Omental fat pad (tissue), 4 donors: ENCODE measurements around the gene MYOG. TPM values are rescaled to one million over a fixed set of nuclear protein-coding genes. Genes with fewer than 3 reads are reported as not detected.

Source experiments
- ATAC-seq: fragments of 150-250 bp; one replicate; pipeline ENCODE4 v1.9.1; 2016; ENCODE audit warnings: mild to moderate bottlenecking, moderate library complexity; ENCODE audit not compliant: low FRiP score
- DNase-seq: peaks from one replicate; pipeline ENCODE4 v3.0.0-alpha.2; 2019; ENCODE audit warnings: low spot score
- total RNA-seq, 4 donors: library from RNA; depleted of rRNA; stranded (reverse); fragments of >200 nt; gene quantifications; one replicate each; pipeline ENCODE4 v1.1.0, GENCODE V29; 2016
- TF ChIP-seq, protein P1 (sequence below), 3 donors: fragments of 450-650 bp; IDR thresholded peaks; one replicate each; pipeline ENCODE4 v1.5.1; 2016 to 2017; ENCODE audit warnings: antibody characterized with exemption in 3 of 3, mild to moderate bottlenecking in 3 of 3, moderate library complexity in 2 of 3

MYOG gene
- total RNA-seq, 4 donors from 2014 or later: not detected

DNA sequence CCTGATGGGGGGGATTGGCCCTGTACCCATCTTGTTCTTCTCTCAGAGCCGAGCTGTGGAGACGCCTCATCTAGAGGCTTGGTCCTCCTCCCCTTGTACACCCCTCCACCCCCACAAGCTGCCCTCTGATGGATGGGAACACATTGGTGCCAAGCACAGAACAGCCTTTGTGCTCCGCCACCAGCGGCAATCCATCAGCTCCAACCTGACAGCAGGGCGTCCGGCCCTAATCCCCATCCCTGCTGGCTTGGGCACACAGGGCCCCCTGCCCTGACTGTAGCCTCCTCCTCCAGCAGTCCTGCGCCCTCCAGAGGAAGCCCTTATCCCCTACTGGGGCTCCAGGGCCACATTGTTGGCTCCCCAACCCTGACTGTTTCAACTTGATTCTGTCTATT lies 3.8 kb upstream of the MYOG start:
- DNase-seq (no peak), ATAC-seq (no peak)
- TF ChIP-seq, protein P1, sequence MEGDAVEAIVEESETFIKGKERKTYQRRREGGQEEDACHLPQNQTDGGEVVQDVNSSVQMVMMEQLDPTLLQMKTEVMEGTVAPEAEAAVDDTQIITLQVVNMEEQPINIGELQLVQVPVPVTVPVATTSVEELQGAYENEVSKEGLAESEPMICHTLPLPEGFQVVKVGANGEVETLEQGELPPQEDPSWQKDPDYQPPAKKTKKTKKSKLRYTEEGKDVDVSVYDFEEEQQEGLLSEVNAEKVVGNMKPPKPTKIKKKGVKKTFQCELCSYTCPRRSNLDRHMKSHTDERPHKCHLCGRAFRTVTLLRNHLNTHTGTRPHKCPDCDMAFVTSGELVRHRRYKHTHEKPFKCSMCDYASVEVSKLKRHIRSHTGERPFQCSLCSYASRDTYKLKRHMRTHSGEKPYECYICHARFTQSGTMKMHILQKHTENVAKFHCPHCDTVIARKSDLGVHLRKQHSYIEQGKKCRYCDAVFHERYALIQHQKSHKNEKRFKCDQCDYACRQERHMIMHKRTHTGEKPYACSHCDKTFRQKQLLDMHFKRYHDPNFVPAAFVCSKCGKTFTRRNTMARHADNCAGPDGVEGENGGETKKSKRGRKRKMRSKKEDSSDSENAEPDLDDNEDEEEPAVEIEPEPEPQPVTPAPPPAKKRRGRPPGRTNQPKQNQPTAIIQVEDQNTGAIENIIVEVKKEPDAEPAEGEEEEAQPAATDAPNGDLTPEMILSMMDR (IDR thresholded peaks at IDR 0.05): no peak

DNA sequence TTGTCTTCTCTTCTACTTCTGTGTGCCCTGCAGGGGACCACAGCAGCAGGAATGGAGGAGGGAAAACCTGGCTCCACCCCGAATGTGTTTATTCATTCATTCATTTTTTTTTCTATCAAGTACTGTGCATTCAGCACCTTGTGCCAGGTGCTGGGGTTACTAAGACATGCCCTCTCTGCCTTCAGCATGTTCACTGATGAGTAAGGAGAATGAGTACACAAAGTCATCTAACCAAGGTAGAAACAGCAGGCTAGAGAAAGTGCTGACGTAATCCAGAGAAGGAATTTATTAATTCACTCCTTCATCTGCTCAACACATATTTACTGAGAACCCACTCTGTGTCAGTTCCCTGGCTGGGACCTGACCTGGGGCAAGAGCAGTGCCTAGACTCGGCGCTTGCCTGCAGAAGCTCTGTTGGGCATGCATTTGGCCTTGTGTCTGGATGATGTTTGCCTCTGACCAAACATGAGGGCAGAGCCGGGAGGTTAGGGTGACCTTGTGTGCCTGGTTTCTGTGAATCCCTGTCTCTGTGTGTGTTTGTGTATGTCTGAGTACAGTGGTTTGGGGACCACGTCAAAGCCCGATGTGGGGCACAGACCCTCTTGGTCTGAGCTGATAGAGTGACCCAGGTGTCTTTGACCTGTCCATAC lies 3.3 kb upstream of the MYOG start:
- no peak for DNase-seq
- TF ChIP-seq, protein P1 (IDR thresholded peaks at IDR 0.05): no peak
- ATAC-seq: no peak

DNA sequence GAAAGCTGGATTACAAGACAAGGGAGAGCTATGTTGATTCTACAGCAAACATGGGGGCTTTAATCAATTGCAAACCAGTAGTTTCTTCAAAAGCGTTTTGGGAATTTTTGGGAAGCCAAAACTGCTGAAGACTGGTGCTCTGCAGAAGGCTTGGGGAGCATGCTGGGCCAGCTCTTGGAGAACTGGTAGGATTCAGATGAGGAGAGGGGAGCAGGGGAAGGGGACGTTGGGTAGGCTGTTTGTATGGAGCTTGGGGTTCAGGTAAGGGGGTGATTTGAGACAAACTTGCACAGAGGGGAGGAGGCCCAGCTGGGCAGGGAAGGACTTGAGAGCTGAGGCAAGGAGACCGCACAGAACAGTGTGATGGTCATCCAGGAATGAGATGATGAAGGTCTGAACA lies 2.6 kb upstream of the MYOG start:
- ATAC-seq: no peak
- DNase-seq: no peak
- TF ChIP-seq, protein P1 (IDR thresholded peaks at IDR 0.05): no peak

DNA sequence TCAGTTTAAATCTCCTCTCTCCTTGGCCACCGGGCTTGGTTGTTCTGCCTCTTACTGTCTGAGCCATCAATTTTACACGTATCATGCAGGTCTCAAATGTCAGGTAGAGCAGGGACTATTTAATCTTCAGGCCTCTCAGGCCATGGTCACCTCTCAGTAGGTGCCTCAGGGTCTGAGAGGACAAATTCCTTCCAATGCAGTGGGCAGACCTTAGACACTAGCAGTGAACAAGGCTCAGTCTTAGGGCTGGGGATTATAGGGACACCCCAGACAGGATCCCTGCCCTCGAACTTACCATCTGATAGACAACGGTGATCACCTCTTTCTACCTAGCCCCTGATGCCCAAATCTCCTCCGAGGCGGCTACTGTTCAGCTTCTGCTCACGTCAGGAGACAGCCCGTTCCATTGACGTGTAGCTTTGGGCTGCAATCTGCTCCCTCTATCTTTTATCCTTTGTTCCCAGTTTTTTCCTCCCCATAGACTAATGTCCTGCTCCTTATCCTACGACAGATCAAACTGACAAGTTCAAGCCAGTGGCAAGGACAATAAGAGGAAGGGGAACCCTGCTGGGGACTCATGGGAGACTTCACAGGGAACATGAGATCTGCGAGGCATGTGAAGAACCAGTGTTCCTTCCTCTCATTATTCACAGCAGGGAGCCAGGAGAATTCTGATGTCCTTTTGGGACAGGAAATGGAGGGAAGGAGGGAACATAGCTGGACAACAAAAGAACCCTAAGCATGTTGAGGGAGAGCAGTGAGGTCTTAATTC lies 1.4 kb upstream of the MYOG start:
- ATAC-seq (no peak), DNase-seq (no peak)

DNA sequence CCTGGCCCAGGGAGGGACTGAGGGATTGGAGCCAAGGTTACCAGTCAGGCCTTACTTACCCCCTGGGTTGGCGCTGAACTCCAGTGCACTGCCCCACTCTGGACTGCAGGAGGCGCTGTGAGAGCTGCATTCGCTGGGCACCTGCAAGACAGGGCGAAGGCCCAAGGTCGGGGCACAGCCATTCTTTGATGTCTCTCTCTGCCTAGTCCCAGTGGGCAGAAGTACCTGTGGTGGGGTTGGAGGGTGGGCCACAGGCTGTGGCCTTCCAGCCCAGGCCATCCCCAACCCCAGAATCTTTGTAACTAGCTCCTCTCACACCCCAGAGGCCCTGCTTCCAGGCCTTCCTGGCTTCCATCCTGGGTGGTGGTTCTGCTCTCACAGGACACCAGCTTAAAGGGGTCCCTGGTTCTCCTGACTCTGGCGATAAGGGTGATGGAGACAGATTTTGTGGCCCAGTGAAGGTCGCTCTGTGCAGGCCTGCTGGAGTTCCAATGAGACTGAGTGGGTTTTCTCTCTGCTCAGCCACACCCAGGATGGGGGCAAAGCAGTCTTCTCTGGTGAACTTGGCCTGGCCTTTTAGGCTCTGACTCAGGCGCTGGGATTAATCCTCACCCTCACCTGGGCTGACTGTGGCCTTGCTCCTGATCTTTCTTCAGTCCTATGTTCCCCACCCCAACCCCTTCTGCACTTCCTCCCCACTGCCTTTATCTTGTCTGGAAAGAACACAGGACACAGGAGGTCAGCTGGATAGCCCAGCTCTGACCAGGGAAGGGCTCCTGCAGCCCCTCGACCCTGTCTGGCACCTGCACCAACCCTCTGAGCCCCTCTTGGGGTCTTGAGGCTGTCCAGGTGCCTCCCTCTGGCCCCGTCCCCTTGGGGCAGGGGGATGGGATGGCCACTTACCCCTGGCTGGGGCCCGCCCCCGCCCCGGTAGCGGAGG lies 954 bp downstream of the MYOG start:
- no peak for DNase-seq
- no peak for ATAC-seq
- TF ChIP-seq, protein P1 (IDR thresholded peaks at IDR 0.05): no peak

More for the DNA sequence above, 1.4 kb upstream of the MYOG start:
- TF ChIP-seq, protein P1 (IDR thresholded peaks at IDR 0.05): no peak

DNA sequence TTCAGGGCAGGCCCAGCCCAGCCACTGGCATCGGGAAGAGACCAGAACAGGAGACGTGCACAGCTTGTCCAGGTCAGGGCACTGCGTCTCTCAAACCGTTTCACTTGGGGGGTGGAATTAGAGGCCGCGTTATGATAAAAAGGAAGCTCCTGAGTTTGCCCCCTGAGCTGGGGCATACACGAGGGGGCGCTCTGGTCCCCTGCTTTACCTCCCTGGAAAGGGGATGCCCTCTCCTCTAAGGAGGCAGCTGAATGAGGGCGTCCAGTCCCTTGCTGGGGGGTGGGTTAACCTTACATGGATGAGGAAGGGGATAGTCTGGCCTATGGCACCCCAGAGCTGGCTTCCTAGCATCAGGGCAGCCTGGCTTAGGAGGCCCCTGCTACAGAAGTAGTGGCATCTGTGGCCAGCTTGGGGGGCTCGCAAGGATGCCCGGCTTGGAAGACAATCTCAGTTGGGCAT lies 2.3 kb downstream of the MYOG start:
- ATAC-seq (no peak), DNase-seq (no peak)
- TF ChIP-seq, protein P1 (IDR thresholded peaks at IDR 0.05): no peak
